Sciatic nerve (tissue), 1 donor: ENCODE data around the gene TRAF3IP1. TPM values are rescaled to one million over a fixed set of nuclear protein-coding genes. Genes with fewer than 3 reads are reported as not detected.

Experiments used
- total RNA-seq: library from RNA; stranded (reverse); fragmentation: NEBNext Ultra II Directional; extraction: Animal tissue kit (Norgen Biotek cat#: 25700); gene quantifications from one replicate; pipeline ENCODE4 v1.2.1, GENCODE V29; 2021
- donor health status: DM: no; HTN: no; CAD: no.

The TRAF3IP1 gene
- total RNA-seq, 1 donor from 2014 or later, result 33.4 TPM

Other genes starting within 250 kb of the TRAF3IP1 start
- not detected for gene ESPNL, start 220.2 kb upstream of the TRAF3IP1 start, total RNA-seq
- gene KLHL30, start 181.8 kb upstream of the TRAF3IP1 start, total RNA-seq, result 1.1 TPM
- gene ERFE, start 161.5 kb upstream of the TRAF3IP1 start, total RNA-seq, result 0.58 TPM
- gene ILKAP, start 116.8 kb upstream of the TRAF3IP1 start, total RNA-seq, result 61.7 TPM
- 6.1 TPM for gene HES6, start 80.5 kb upstream of the TRAF3IP1 start, total RNA-seq
- gene PER2, start 31.9 kb upstream of the TRAF3IP1 start, total RNA-seq, result 24.7 TPM
- 38.1 TPM for gene ASB1, start 106.4 kb downstream of the TRAF3IP1 start, total RNA-seq